ENCODE measurements around the gene KNDC1. TPM values are rescaled to one million over a fixed set of nuclear protein-coding genes. Genes with fewer than 3 reads are reported as not detected.

KNDC1 gene
- total and polyA plus RNA-seq, 2 donors (not counting 1 experiment from before 2014, with no cell fraction given): 0.17 to 0.45 TPM

DNA sequence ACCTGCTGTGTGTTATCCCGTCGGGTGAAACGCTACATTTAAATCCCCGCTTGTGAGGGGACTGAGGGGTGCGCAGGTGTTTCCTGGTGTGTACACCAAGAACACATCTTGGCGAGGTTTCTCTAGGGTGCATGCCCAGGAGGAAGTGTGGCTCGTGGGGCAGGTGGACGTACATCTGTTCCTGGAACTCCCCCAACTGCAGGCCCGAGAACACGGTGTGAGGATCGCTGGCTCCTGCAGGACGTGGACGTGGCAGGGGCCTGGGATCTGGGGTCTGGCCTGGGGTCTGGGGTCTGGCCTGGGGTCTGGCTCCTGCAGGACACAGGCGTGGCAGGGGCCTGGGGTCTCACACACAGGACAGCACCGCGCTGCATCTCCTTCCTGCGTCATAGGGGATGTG lies 10.1 kb downstream of the KNDC1 start:
- Histone ChIP-seq H3K27me3 (replicated peaks in 1 of 4; ENCODE audit: control extremely low read depth in 1 of 4, control insufficient read depth in 3 of 4, insufficient read depth in 4 of 4, low read length in 3 of 4) (peaks cover 0 to 4% (median 0%) of the 10 kb centered on the region in 4 experiments), H3K9me3 (ENCODE audit: control extremely low read depth in 1 of 3, control insufficient read depth in 2 of 3, insufficient read depth in 1 of 3, low read length in 2 of 3) (peaks cover 0 to 21% (median 0%) of the 10 kb centered on the region in 3 donors), H3K27ac (ENCODE audit: low read length in 2 of 2) (no peak overlapping the region), H3K4me3 (ENCODE audit: control extremely low read depth in 1 of 5, extremely low read depth in 1 of 5, insufficient read depth in 1 of 5, low read depth in 2 of 5, low read length in 4 of 5) (no peak overlapping the region), H3K36me3 (replicated peaks in 1 of 2; ENCODE audit: control extremely low read depth in 1 of 2, control insufficient read depth in 1 of 2, extremely low read depth in 1 of 2, insufficient read depth in 2 of 2, low read length in 1 of 2) (no peaks in the 10 kb centered on the region), H4K20me1 (ENCODE audit: control insufficient read depth, insufficient read depth, low read length, poor library complexity, severe bottlenecking) (no peaks in the 10 kb centered on the region), H3K79me2 (ENCODE audit: control insufficient read depth, insufficient read depth, low read length) (no peaks in the 10 kb centered on the region), H3K4me1 (ENCODE audit: control insufficient read depth in 2 of 2, insufficient read depth in 2 of 2, low read length in 2 of 2) (no peaks in the 10 kb centered on the region), H2AFZ (ENCODE audit: insufficient read depth, low read depth, low read length, poor library complexity, severe bottlenecking) (no peak overlapping the region), H3K4me2 (replicated peaks; ENCODE audit: low read depth, low read length, poor library complexity, severe bottlenecking) (no peak overlapping the region), H3K9ac (ENCODE audit: low read length) (no peak overlapping the region)
- no peak overlapping the region for H3K4me3 Mint-ChIP-seq
- DNase-seq (no peak), ATAC-seq (ENCODE audit: low read depth) (no peak)
- 53% methylated on average over 16 of the region's 17 CpGs for WGBS (ENCODE audit: insufficient coverage)
- TF ChIP-seq, protein P1, sequence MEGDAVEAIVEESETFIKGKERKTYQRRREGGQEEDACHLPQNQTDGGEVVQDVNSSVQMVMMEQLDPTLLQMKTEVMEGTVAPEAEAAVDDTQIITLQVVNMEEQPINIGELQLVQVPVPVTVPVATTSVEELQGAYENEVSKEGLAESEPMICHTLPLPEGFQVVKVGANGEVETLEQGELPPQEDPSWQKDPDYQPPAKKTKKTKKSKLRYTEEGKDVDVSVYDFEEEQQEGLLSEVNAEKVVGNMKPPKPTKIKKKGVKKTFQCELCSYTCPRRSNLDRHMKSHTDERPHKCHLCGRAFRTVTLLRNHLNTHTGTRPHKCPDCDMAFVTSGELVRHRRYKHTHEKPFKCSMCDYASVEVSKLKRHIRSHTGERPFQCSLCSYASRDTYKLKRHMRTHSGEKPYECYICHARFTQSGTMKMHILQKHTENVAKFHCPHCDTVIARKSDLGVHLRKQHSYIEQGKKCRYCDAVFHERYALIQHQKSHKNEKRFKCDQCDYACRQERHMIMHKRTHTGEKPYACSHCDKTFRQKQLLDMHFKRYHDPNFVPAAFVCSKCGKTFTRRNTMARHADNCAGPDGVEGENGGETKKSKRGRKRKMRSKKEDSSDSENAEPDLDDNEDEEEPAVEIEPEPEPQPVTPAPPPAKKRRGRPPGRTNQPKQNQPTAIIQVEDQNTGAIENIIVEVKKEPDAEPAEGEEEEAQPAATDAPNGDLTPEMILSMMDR (IDR thresholded peaks at IDR 0.05): no peak
- no peak for TF ChIP-seq EZH2 (IDR thresholded peaks at IDR 0.05; ENCODE audit: borderline replicate concordance, insufficient read depth, low read depth, low read length, poor library complexity, severe bottlenecking)
- H3K4me1 Mint-ChIP-seq: peaks cover 2% of the 10 kb centered on the region
- CTCF ChIA-PET: no interaction called here
- H3K9me3 Mint-ChIP-seq (ENCODE audit: insufficient read depth): peaks cover 8% of the 10 kb centered on the region
- POLR2A ChIA-PET: no interaction called here
- intact Hi-C loops (cut with micrococcal nuclease): no loop called here
- H3K27me3 Mint-ChIP-seq: peaks cover 23% of the 10 kb centered on the region
- no peak overlapping the region for H3K27ac Mint-ChIP-seq

DNA sequence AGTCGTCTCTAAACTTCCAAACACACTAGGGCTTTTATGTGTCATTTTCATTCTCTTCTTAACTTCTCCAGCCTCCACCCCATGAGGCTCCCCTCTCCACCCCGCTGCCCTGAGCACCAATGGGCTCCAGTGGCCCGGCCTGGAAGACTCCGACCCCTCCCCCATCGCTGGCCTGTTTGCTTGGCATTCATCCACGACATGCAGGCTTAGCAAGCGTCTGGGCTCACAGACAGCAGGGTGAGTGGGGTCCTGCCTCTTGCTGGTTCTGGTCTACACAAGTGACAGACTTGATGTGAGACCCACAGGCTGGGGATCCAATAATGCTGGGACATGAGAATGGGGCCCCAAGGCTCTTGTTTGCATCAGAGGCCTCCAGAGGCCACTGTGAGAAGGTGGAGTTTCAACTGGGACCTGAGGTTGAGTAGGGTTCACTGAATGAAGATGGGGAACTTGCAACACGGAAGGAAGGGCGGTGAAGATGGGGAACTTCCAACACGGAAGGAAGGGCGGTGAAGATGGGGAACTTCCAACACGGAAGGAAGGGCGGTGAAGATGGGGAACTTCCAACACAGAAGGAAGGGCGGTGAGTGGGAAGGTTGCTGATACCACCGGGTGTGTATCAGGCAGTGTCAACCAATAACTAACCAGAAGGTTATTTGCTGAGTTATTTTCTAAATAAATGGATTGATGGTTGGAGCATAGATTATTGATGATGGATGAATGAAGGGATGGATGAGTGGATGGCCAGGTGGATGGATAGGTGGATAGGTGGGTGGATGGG lies 14.0 kb downstream of the KNDC1 start:
- TF ChIP-seq EZH2 (IDR thresholded peaks at IDR 0.05; ENCODE audit: borderline replicate concordance, insufficient read depth, low read depth, low read length, poor library complexity, severe bottlenecking): no peak
- TF ChIP-seq, protein P1 (IDR thresholded peaks at IDR 0.05): no peak
- H3K9ac ChIP-seq (ENCODE audit: low read length): no peak overlapping the region
- DNase-seq: no peak
- H4K20me1 ChIP-seq (ENCODE audit: control insufficient read depth, insufficient read depth, low read length, poor library complexity, severe bottlenecking): no peaks in the 10 kb centered on the region
- Mint-ChIP-seq H3K9me3 (ENCODE audit: insufficient read depth) (peaks cover 10% of the 10 kb centered on the region), H3K27ac (no peak overlapping the region), H3K4me3 (no peak overlapping the region), H3K4me1 (peaks cover 2% of the 10 kb centered on the region), H3K27me3 (peaks cover 19% of the 10 kb centered on the region)
- no peak overlapping the region for H3K4me3 ChIP-seq (ENCODE audit: control extremely low read depth in 1 of 5, extremely low read depth in 1 of 5, insufficient read depth in 1 of 5, low read depth in 2 of 5, low read length in 4 of 5)
- no peak overlapping the region for H3K27ac ChIP-seq (ENCODE audit: low read length in 2 of 2)
- intact Hi-C loops (cut with micrococcal nuclease): no loop called here
- H3K4me1 ChIP-seq (ENCODE audit: control insufficient read depth in 2 of 2, insufficient read depth in 2 of 2, low read length in 2 of 2): no peaks in the 10 kb centered on the region
- 87% methylated on average over 12 of the region's 15 CpGs for WGBS (ENCODE audit: insufficient coverage)
- H3K79me2 ChIP-seq (ENCODE audit: control insufficient read depth, insufficient read depth, low read length): no peaks in the 10 kb centered on the region
- ChIA-PET CTCF (no interaction called here), POLR2A (no interaction called here)
- H3K27me3 ChIP-seq (replicated peaks in 1 of 4; ENCODE audit: control extremely low read depth in 1 of 4, control insufficient read depth in 3 of 4, insufficient read depth in 4 of 4, low read length in 3 of 4): peaks cover 0 to 4% (median 0%) of the 10 kb centered on the region in 4 experiments
- H3K9me3 ChIP-seq (ENCODE audit: control extremely low read depth in 1 of 3, control insufficient read depth in 2 of 3, insufficient read depth in 1 of 3, low read length in 2 of 3): peaks cover 0 to 40% (median 3%) of the 10 kb centered on the region in 3 donors
- ATAC-seq (ENCODE audit: low read depth): no peak
- H3K4me2 ChIP-seq (replicated peaks; ENCODE audit: low read depth, low read length, poor library complexity, severe bottlenecking): no peak overlapping the region
- no peaks in the 10 kb centered on the region for H3K36me3 ChIP-seq (replicated peaks in 1 of 2; ENCODE audit: control extremely low read depth in 1 of 2, control insufficient read depth in 1 of 2, extremely low read depth in 1 of 2, insufficient read depth in 2 of 2, low read length in 1 of 2)
- H2AFZ ChIP-seq (ENCODE audit: insufficient read depth, low read depth, low read length, poor library complexity, severe bottlenecking): no peak overlapping the region
